T-helper 2 cell treated with Interferon-gamma antibody and Interleukin-4, amounts not matched to agents 5 μg/mL and 100 μg/mL, for 36 hours (primary cell): ENCODE data around the gene TAPT1.
A peak's percentile ranks its signal among the peaks of the same experiment; 100 is the strongest.

Experiments used
- DNase-seq: peaks from one replicate; pipeline ENCODE4 v3.0.0; 2021; ENCODE audit warnings: low spot score
- H3K27ac Mint-ChIP-seq: one replicate; pipeline ENCODE4 v1.8.0; 2021; ENCODE audit warnings: mild to moderate bottlenecking, mixed read lengths
- H3K27me3 Mint-ChIP-seq: one replicate; pipeline ENCODE4 v1.8.0; 2021; ENCODE audit warnings: low read depth, mixed read lengths
- H3K36me3 Mint-ChIP-seq: one replicate; pipeline ENCODE4 v1.8.0; 2021; ENCODE audit warnings: low read depth, mixed read lengths
- H3K4me1 Mint-ChIP-seq: one replicate; pipeline ENCODE4 v1.8.0; 2021; ENCODE audit warnings: low read depth, mixed read lengths
- H3K4me3 Mint-ChIP-seq: one replicate; pipeline ENCODE4 v1.8.0; 2022; ENCODE audit warnings: mild to moderate bottlenecking, moderate library complexity, mixed read lengths
- H3K9me3 Mint-ChIP-seq: one replicate; pipeline ENCODE4 v1.8.0; 2021; ENCODE audit warnings: mixed read lengths

The TAPT1 gene

GRCh38 chr4:16259241-16259888 lies 33.1 kb upstream of the TAPT1 start:
- H3K9me3 Mint-ChIP-seq, result no peaks in the 10 kb centered on the region
- peaks cover 11% of the 10 kb centered on the region for H3K4me1 Mint-ChIP-seq
- H3K27ac Mint-ChIP-seq, result no peak overlapping the region
- H3K36me3 Mint-ChIP-seq, result peaks cover 1% of the 10 kb centered on the region
- no peak overlapping the region for H3K4me3 Mint-ChIP-seq
- no peak for DNase-seq
- no peaks in the 10 kb centered on the region for H3K27me3 Mint-ChIP-seq

- Mint-ChIP-seq H3K27ac (no peak overlapping the region), H3K27me3 (no peaks in the 10 kb centered on the region), H3K4me3 (no peak overlapping the region), H3K36me3 (peaks cover 1% of the 10 kb centered on the region), H3K9me3 (no peaks in the 10 kb centered on the region), H3K4me1 (peaks cover 11% of the 10 kb centered on the region)
- DNase-seq, result no peak
These were observed 31.3 kb upstream of the TAPT1 start for GRCh38 chr4:16257611-16258010.

- no peak overlapping the region for H3K27ac Mint-ChIP-seq
- H3K4me3 Mint-ChIP-seq, result no peak overlapping the region
- H3K27me3 Mint-ChIP-seq, result no peaks in the 10 kb centered on the region
- H3K9me3 Mint-ChIP-seq, result no peaks in the 10 kb centered on the region
- DNase-seq, result no peak
- peaks cover 1% of the 10 kb centered on the region for H3K36me3 Mint-ChIP-seq
- H3K4me1 Mint-ChIP-seq, result peaks cover 11% of the 10 kb centered on the region
These were observed 30.1 kb upstream of the TAPT1 start for GRCh38 chr4:16256343-16256742.

DNA sequence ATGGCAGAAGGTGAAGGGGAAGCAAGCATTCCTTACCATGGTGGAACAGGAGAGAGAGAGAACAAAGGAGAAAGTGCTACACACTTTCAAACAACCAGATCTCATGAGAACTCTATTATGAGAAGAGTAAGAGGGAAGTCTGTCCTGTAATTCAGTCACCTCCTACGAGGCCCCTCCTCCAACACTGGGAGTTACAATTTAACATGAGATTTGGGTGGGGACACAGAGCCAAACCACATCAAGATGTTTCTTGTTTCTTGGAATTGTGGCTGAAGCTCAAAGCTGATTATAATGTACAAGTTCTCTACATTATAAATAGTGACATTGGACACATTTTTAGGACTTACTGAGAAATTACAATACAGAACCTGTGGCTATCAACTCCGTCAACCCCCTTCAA lies 29.5 kb upstream of the TAPT1 start:
- Mint-ChIP-seq H3K27ac (no peak overlapping the region), H3K4me3 (no peak overlapping the region), H3K27me3 (no peaks in the 10 kb centered on the region), H3K9me3 (no peaks in the 10 kb centered on the region), H3K4me1 (peaks cover 11% of the 10 kb centered on the region), H3K36me3 (peaks cover 1% of the 10 kb centered on the region)
- DNase-seq, result no peak

DNA sequence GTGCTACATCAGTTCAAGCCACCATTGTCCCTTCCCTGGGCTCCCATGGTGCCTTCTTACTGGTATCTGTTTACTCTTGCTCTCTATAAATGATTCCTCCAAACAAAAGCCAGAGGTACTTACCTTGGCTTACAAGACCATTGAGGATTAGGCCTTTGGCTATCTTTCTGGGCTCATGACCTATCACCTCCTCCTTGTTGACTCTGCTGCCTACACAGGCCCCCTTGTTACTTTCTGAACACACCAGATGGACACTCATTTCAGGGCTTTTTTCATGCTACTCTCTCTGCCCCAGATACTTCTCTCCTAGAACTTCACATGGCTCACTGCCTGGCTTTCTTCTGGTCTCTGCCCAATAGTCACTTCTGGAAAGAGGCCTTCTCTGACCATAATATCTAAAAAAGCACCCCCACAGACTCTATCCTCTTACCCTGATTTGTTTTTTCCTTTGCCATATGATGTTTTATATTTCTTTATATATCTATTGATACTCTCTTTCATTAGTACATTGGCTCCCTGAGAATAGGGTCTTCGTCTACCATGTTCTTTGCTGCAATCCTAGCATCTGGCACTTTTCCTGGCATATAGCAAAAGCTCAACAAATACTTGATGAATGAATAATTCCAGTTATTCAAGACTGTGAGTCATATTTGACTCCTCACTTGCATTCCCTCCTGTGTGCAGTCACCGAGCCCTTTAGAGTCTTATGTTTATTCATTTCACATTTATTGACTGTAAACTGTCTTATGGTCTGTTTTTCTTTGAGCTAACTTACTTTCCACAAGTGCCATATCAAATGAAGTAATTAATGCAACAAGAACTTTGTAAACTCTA lies 27.1 kb upstream of the TAPT1 start:
- peaks cover 2% of the 10 kb centered on the region for H3K27me3 Mint-ChIP-seq
- no peak overlapping the region for H3K4me3 Mint-ChIP-seq
- H3K36me3 Mint-ChIP-seq, result peaks cover 1% of the 10 kb centered on the region
- H3K27ac Mint-ChIP-seq, result no peak overlapping the region
- peaks cover 4% of the 10 kb centered on the region for H3K4me1 Mint-ChIP-seq
- no peak for DNase-seq
- H3K9me3 Mint-ChIP-seq, result no peaks in the 10 kb centered on the region

GRCh38 chr4:16250661-16251365 lies 24.5 kb upstream of the TAPT1 start:
- Mint-ChIP-seq H3K4me1 (peaks cover 4% of the 10 kb centered on the region), H3K9me3 (no peaks in the 10 kb centered on the region), H3K4me3 (no peak overlapping the region), H3K36me3 (peaks cover 4% of the 10 kb centered on the region), H3K27ac (no peak overlapping the region), H3K27me3 (peaks cover 2% of the 10 kb centered on the region)
- no peak for DNase-seq

GRCh38 chr4:16248605-16249004 lies 22.3 kb upstream of the TAPT1 start:
- H3K9me3 Mint-ChIP-seq, result no peaks in the 10 kb centered on the region
- peaks cover 2% of the 10 kb centered on the region for H3K36me3 Mint-ChIP-seq
- peaks cover 2% of the 10 kb centered on the region for H3K27me3 Mint-ChIP-seq
- no peaks in the 10 kb centered on the region for H3K4me1 Mint-ChIP-seq
- no peak overlapping the region for H3K27ac Mint-ChIP-seq
- no peak for DNase-seq
- no peak overlapping the region for H3K4me3 Mint-ChIP-seq

DNA sequence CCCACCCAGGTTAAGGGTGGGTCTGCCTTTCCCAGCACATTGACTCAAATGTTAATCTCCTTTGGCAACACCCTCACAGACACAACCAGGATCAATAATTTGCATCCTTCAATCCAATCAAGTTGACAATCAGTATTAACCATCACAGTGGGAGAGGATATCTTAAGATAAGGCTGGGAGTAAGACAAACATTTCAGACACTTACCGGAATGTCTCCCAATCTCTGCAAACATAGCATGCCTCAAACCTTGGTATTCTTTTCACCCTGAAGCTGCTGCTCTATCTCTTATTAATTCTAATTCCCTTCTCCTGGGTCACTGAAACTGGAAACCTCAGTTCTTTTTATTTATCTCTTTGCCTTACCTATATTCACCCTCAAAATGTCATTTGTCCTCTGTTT lies 19.0 kb upstream of the TAPT1 start:
- Mint-ChIP-seq H3K36me3 (peaks cover 2% of the 10 kb centered on the region), H3K27me3 (peaks cover 2% of the 10 kb centered on the region), H3K27ac (no peak overlapping the region), H3K4me1 (no peaks in the 10 kb centered on the region), H3K4me3 (no peak overlapping the region), H3K9me3 (no peaks in the 10 kb centered on the region)
- DNase-seq, result no peak

- DNase-seq, result no peak
- no peak overlapping the region for H3K27ac Mint-ChIP-seq
These were observed 17.0 kb upstream of the TAPT1 start for GRCh38 chr4:16243285-16243684.

DNA sequence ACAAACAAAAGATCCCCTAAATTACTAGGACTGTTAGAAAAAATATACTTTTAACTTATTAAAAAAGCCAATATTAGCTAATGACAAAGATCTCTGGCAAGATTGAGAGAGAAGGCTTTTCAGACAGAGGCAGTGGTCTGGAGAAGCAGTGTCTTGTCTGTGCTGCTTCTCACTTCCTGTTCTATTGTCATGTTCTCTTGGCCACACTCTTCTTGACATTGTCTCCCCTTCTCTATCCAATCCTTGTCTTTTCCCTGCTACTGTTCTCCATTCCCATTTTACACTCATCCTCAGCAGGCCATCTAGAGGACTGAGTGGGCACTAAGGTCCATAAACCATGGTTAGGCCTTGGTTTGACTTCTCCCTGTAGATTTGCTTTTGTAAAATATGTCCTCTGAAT lies 14.0 kb upstream of the TAPT1 start:
- DNase-seq, result no peak
- Mint-ChIP-seq H3K4me1 (peaks cover 3% of the 10 kb centered on the region), H3K27me3 (no peaks in the 10 kb centered on the region), H3K36me3 (no peaks in the 10 kb centered on the region), H3K27ac (no peak overlapping the region), H3K4me3 (no peak overlapping the region), H3K9me3 (no peaks in the 10 kb centered on the region)

More at GRCh38 chr4:16243285-16243684, 17.0 kb upstream of the TAPT1 start:
- Mint-ChIP-seq H3K9me3 (no peaks in the 10 kb centered on the region), H3K4me3 (no peak overlapping the region), H3K36me3 (peaks cover 2% of the 10 kb centered on the region), H3K27me3 (no peaks in the 10 kb centered on the region), H3K4me1 (peaks cover 3% of the 10 kb centered on the region)

DNA sequence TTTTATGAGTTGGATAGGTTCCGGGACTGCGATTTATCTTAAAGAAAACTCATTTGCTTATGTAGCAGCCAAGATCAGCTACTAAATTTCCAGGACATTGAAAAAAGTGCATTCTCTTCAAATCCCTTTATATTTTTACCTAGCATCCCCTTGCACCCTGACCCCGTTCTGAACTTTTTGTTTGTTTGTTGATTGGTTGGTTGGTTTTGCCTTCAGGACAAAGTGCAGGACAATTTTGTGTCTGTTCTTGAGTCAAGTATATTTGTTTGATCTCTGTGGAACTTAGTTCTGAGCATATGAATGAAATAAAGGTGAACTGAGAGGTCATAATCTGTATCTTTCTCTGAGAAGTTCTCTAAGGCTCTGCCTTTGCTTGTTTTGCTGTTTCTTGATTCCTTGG lies 12.8 kb upstream of the TAPT1 start:
- peaks cover 3% of the 10 kb centered on the region for H3K4me1 Mint-ChIP-seq
- no peak for DNase-seq
- H3K27me3 Mint-ChIP-seq, result peaks cover 7% of the 10 kb centered on the region
- no peak overlapping the region for H3K4me3 Mint-ChIP-seq
- no peaks in the 10 kb centered on the region for H3K36me3 Mint-ChIP-seq
- H3K27ac Mint-ChIP-seq, result no peak overlapping the region
- no peaks in the 10 kb centered on the region for H3K9me3 Mint-ChIP-seq

GRCh38 chr4:16238327-16238726 lies 12.1 kb upstream of the TAPT1 start:
- no peaks in the 10 kb centered on the region for H3K9me3 Mint-ChIP-seq
- H3K27me3 Mint-ChIP-seq, result peaks cover 7% of the 10 kb centered on the region
- peak; percentile 70 for DNase-seq
- no peak overlapping the region for H3K27ac Mint-ChIP-seq
- H3K4me3 Mint-ChIP-seq, result no peak overlapping the region
- no peaks in the 10 kb centered on the region for H3K36me3 Mint-ChIP-seq
- peaks cover 3% of the 10 kb centered on the region for H3K4me1 Mint-ChIP-seq

DNA sequence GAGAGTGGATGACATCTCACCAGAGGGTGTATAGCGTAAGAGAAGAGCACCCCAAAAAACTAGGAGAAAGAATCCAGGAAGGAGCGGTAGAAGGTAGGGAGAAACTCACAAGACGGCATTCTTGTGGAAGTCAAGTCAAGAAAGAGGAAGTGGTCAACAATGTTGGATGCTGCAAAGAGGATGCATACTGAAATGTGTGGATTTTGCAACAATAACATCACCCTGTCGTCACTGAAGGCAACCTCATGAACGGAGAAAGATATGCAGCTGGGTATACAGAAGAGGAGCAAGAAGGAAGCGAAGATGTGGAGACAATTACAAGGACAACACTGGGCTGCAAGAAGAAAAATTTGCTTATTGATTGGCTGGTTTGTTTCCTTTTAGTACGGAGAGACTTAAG lies 11.4 kb upstream of the TAPT1 start:
- Mint-ChIP-seq H3K4me1 (peaks cover 3% of the 10 kb centered on the region), H3K36me3 (no peaks in the 10 kb centered on the region), H3K9me3 (no peaks in the 10 kb centered on the region), H3K27ac (no peak overlapping the region), H3K27me3 (peaks cover 7% of the 10 kb centered on the region), H3K4me3 (no peak overlapping the region)
- DNase-seq, result no peak

DNA sequence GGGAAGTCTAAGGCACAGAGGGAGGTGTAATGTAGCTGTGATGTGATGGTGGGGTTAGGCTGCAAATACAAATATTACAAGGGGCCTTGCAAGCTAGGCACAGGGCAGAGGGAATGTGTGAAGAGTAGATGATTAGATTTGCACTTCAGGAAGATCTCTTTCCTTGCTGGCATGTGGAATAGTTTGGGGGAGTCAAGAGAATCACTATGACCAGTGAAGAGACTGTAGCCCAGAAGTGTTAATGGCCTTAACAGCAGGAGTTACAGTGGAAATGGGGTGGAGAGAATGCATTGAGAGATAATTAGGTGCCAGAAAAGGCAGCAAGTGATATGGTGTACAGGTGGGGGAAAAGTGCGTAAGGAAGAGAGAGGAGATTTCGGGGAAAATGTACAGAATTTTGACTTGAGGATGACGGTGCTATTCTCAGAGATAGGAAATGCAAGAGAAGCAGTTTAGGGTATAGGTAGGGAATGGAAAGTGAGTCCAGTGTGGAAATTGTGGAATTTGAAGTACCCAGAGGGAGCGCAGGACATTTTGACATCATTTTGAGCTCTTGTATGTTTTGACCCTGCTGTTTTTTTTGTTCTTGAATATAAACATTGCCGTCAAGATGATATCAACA lies 10.2 kb upstream of the TAPT1 start:
- peaks cover 7% of the 10 kb centered on the region for H3K27me3 Mint-ChIP-seq
- H3K4me3 Mint-ChIP-seq, result no peak overlapping the region
- H3K36me3 Mint-ChIP-seq, result no peaks in the 10 kb centered on the region
- no peak overlapping the region for H3K27ac Mint-ChIP-seq
- no peaks in the 10 kb centered on the region for H3K9me3 Mint-ChIP-seq
- no peak for DNase-seq
- peaks cover 15% of the 10 kb centered on the region for H3K4me1 Mint-ChIP-seq
